Measurements from ENCODE around the gene PPM1E.

PPM1E gene

GRCh38 chr17:58997756-58998553 is 242.3 kb downstream of the PPM1E start:
- TF ChIP-seq CTCF (IDR thresholded peaks at IDR 0.05; ENCODE audit: insufficient read depth, low read length, missing control alignments), result no peak
- H3K4me3 ChIP-seq (ENCODE audit: low read depth, low read length), result no peak overlapping the region
- ChIA-PET POLR2A (no interaction called here), CTCF (interaction anchor here (0.9 to 2.4 kb wide), 5 partner anchors 33 to 479 kb away, joined by 3 to 5 read pairs (median 3); no protein-coding TSS in a partner anchor)
- no peak for DNase-seq (ENCODE audit: low read depth, low spot score)

GRCh38 chr17:58998871-58999270 is 243.2 kb downstream of the PPM1E start:
- ChIA-PET POLR2A (no interaction called here), CTCF (interaction anchor here (0.9 to 2.3 kb wide), 3 partner anchors 287 to 480 kb away, joined by 3 to 8 read pairs (median 4); no protein-coding TSS in a partner anchor)
- no peak for TF ChIP-seq CTCF (IDR thresholded peaks at IDR 0.05; ENCODE audit: insufficient read depth, low read length, missing control alignments)
- H3K4me3 ChIP-seq (ENCODE audit: low read depth, low read length), result no peak overlapping the region
- DNase-seq (ENCODE audit: low read depth, low spot score), result no peak

- ChIA-PET POLR2A (no interaction called here), CTCF (interaction anchor here (1.8 to 2.3 kb wide), 2 partner anchors 288 to 481 kb away, joined by 4 to 8 read pairs; no protein-coding TSS in a partner anchor)
- DNase-seq (ENCODE audit: low read depth, low spot score), result no peak
- H3K4me3 ChIP-seq (ENCODE audit: low read depth, low read length), result no peak overlapping the region
- TF ChIP-seq CTCF (IDR thresholded peaks at IDR 0.05; ENCODE audit: insufficient read depth, low read length, missing control alignments), result no peak
These were observed 243.8 kb downstream of the PPM1E start for GRCh38 chr17:58999500-58999899.

GRCh38 chr17:59000022-59000421 is 244.4 kb downstream of the PPM1E start:
- CTCF ChIA-PET, result interaction anchor here (1.8 to 2.3 kb wide), 2 partner anchors 288 to 481 kb away, joined by 4 to 8 read pairs; no protein-coding TSS in a partner anchor
- no peak overlapping the region for H3K4me3 ChIP-seq (ENCODE audit: low read depth, low read length)
- no peak for TF ChIP-seq CTCF (IDR thresholded peaks at IDR 0.05; ENCODE audit: insufficient read depth, low read length, missing control alignments)
- POLR2A ChIA-PET, result no interaction called here
- no peak for DNase-seq (ENCODE audit: low read depth, low spot score)

- ChIA-PET POLR2A (interaction anchor here (0.5 kb wide), 1 partner anchor 663 kb away, joined by 3 read pairs; no protein-coding TSS in a partner anchor), CTCF (interaction anchor here (2.3 to 10.8 kb wide), 3 partner anchors 288 to 483 kb away, joined by 8 to 184 read pairs (median 68); no protein-coding TSS in a partner anchor)
- H3K4me3 ChIP-seq (ENCODE audit: low read depth, low read length), result no peak overlapping the region
- no peak for TF ChIP-seq CTCF (IDR thresholded peaks at IDR 0.05; ENCODE audit: insufficient read depth, low read length, missing control alignments)
- no peak for DNase-seq (ENCODE audit: low read depth, low spot score)
These were observed 245.6 kb downstream of the PPM1E start for GRCh38 chr17:59001158-59001814.

GRCh38 chr17:59002126-59002525 is 246.5 kb downstream of the PPM1E start:
- ChIA-PET CTCF (interaction anchor here (9.9 to 10.8 kb wide), 2 partner anchors 289 to 484 kb away, joined by 68 to 184 read pairs; no protein-coding TSS in a partner anchor), POLR2A (interaction anchor here (1.0 kb wide), 1 partner anchor 371 kb away, joined by 3 read pairs; no protein-coding TSS in a partner anchor)
- no peak for DNase-seq (ENCODE audit: low read depth, low spot score)
- TF ChIP-seq CTCF (IDR thresholded peaks at IDR 0.05; ENCODE audit: insufficient read depth, low read length, missing control alignments), result no peak
- H3K4me3 ChIP-seq (ENCODE audit: low read depth, low read length), result no peak overlapping the region
